Keratinocyte (primary cell): ENCODE measurements around the gene ELK3. TPM values are rescaled to one million over a fixed set of nuclear protein-coding genes. Genes with fewer than 3 reads are reported as not detected.

Experiments
- DNase-seq: peaks from one replicate; pipeline ENCODE4 v3.0.0-alpha.2; 2011; ENCODE audit warnings: low read depth, missing footprints, low spot score
- FAIRE-seq: peaks from 2 replicates; lab custom pipeline; 2011; peaks lifted over from hg19 to GRCh38; lab: Jason Lieb, UNC
- H2AFZ ChIP-seq: 2 replicates; pipeline ENCODE4 v1.6.0; 2012; ENCODE audit warnings: low read length, control low read depth, inconsistent platforms; ENCODE audit not compliant: control insufficient read depth
- H3K27ac ChIP-seq: 2 replicates; pipeline ENCODE4 v1.5.1; 2011; ENCODE audit warnings: low read length; ENCODE audit not compliant: control insufficient read depth, insufficient read depth
- H3K27me3 ChIP-seq: 3 replicates; pipeline ENCODE4 v1.6.0; 2011; ENCODE audit warnings: low read length; ENCODE audit not compliant: control insufficient read depth, insufficient read depth; ENCODE audit errors: extremely low read depth
- H3K36me3 ChIP-seq, 2 experiments: 2 replicates in 1 of 2; 3 replicates in 1 of 2; pipeline ENCODE4 v1.5.1; 2011; ENCODE audit warnings: low read length in 2 of 2, mild to moderate bottlenecking in 1 of 2; ENCODE audit not compliant: control insufficient read depth in 2 of 2, insufficient read depth in 2 of 2; ENCODE audit errors: extremely low read depth in 1 of 2
- H3K4me1 ChIP-seq: 3 replicates; pipeline ENCODE4 v1.5.1; 2011; ENCODE audit warnings: low read length; ENCODE audit not compliant: control insufficient read depth, insufficient read depth; ENCODE audit errors: extremely low read depth
- H3K4me2 ChIP-seq: 3 replicates; pipeline ENCODE4 v1.6.0; 2011; ENCODE audit warnings: low read depth, low read length; ENCODE audit not compliant: control insufficient read depth, insufficient read depth; ENCODE audit errors: extremely low read depth
- H3K4me3 ChIP-seq, 3 experiments: fragments of 200-600 bp in 1 of 3; sonication (generic) in 1 of 3; 2 replicates in 2 of 3; 3 replicates in 1 of 3; pipeline ENCODE4 v1.5.1; 2011 to 2016; ENCODE audit warnings: low read length in 3 of 3, mild to moderate bottlenecking in 3 of 3, control low read depth in 2 of 3, inconsistent platforms in 1 of 3, low read depth in 1 of 3, mixed read lengths in 1 of 3, mixed run types in 1 of 3, moderate library complexity in 1 of 3; ENCODE audit not compliant: control insufficient read depth in 2 of 3, insufficient read depth in 2 of 3; ENCODE audit errors: extremely low read depth in 1 of 3
- H3K79me2 ChIP-seq: 2 replicates; pipeline ENCODE4 v1.6.0; 2012; ENCODE audit warnings: low read length; ENCODE audit not compliant: control insufficient read depth, insufficient read depth
- H3K9ac ChIP-seq: 3 replicates; pipeline ENCODE4 v1.6.0; 2011; ENCODE audit warnings: low read length; ENCODE audit not compliant: control insufficient read depth, insufficient read depth; ENCODE audit errors: extremely low read depth
- H3K9me1 ChIP-seq: 3 replicates; pipeline ENCODE4 v1.6.0; 2011; ENCODE audit warnings: low read length; ENCODE audit not compliant: control insufficient read depth, insufficient read depth; ENCODE audit errors: extremely low read depth
- H3K9me3 ChIP-seq: 2 replicates; pipeline ENCODE4 v1.5.1; 2012; ENCODE audit warnings: low read depth, low read length; ENCODE audit not compliant: control insufficient read depth
- H4K20me1 ChIP-seq: 3 replicates; pipeline ENCODE4 v1.6.0; 2011; ENCODE audit warnings: low read length; ENCODE audit not compliant: control insufficient read depth, insufficient read depth; ENCODE audit errors: extremely low read depth
- CTCF ChIP-seq, 3 experiments: IDR thresholded peaks in 1 of 3; conservative IDR thresholded peaks in 1 of 3; optimal IDR thresholded peaks in 1 of 3; 2 replicates in 2 of 3; 3 replicates in 1 of 3; pipeline versions ENCODE3 to v1.5.1; 2011; ENCODE audit warnings: low read length in 3 of 3, mild to moderate bottlenecking in 3 of 3, moderate library complexity in 2 of 3, control low read depth in 1 of 3, inconsistent platforms in 1 of 3; ENCODE audit not compliant: insufficient read depth in 2 of 3; ENCODE audit errors: extremely low read depth in 1 of 3
- EZH2 ChIP-seq: IDR thresholded peaks from one replicate; pipeline ENCODE4 v1.6.1; 2012; ENCODE audit warnings: inconsistent platforms, mild to moderate bottlenecking, low read length, moderate library complexity
- dilution Hi-C: fragments of 300-500 bp; cut with MboI; formaldehyde crosslinking; loops from one replicate; pipeline ENCODE4 v1.7.0; 2020; ENCODE audit warnings: low sequenced_read_pairs; ENCODE audit not compliant: extremely low pct_ligation_motif_present
- polyA plus RNA-seq, 5 experiments: library from polyadenylated mRNA; depleted of rRNA in 3 of 5; stranded (reverse) in 3 of 5; stranded (forward) in 1 of 5; unstranded in 1 of 5; fragments of >200 nt; gene quantifications; 1 replicate in 1 of 5; 2 replicates in 3 of 5; 3 replicates in 1 of 5; pipeline versions ENCODE4 v1.2.1 to v1.2.3, GENCODE V29; 2011 to 2012; ENCODE audit warnings: missing spikeins in 2 of 5, low read depth in 1 of 5, low replicate concordance in 1 of 5

Gene ELK3
- polyA plus RNA-seq, 1 donor (not counting 4 experiments of a cell fraction or from before 2014, with no cell fraction given): 28.2 TPM

GRCh38 chr12:96211988-96212387 lies 17.8 kb downstream of the ELK3 start:
- DNase-seq: no peak
- Histone ChIP-seq H3K9me1 (peaks cover 7% of the 10 kb centered on the region), H4K20me1 (no peaks in the 10 kb centered on the region), H3K4me2 (no peak overlapping the region), H3K36me3 (peaks cover 3 to 22% of the 10 kb centered on the region in 2 experiments), H3K4me3 (no peak overlapping the region), H3K79me2 (peaks cover 95% of the 10 kb centered on the region), H2AFZ (no peak overlapping the region), H3K27me3 (no peaks in the 10 kb centered on the region), H3K9ac (no peak overlapping the region), H3K27ac (no peak overlapping the region), H3K4me1 (peaks cover 60% of the 10 kb centered on the region), H3K9me3 (no peaks in the 10 kb centered on the region)
- dilution Hi-C loops: no loop called here
- TF ChIP-seq EZH2 (no peak), CTCF (optimal IDR thresholded peaks at IDR 0.05 in 1 of 3, IDR thresholded peaks at IDR 0.05 in 1 of 3, conservative IDR thresholded peaks at IDR 0.05 in 1 of 3; ENCODE audit: extremely low read depth in 1 of 3, insufficient read depth in 2 of 3, low read length in 3 of 3) (no peak)
- no peak for FAIRE-seq

GRCh38 chr12:96212456-96213375 lies 18.5 kb downstream of the ELK3 start:
- peaks cover 63% of the 10 kb centered on the region for H3K4me1 ChIP-seq
- H2AFZ ChIP-seq: no peak overlapping the region
- no peaks in the 10 kb centered on the region for H3K27me3 ChIP-seq
- FAIRE-seq (no peak), DNase-seq (no peak)
- peaks cover 7% of the 10 kb centered on the region for H3K9me1 ChIP-seq
- H3K79me2 ChIP-seq: peaks cover 92% of the 10 kb centered on the region
- TF ChIP-seq EZH2: no peak
- no peak for TF ChIP-seq CTCF (optimal IDR thresholded peaks at IDR 0.05 in 1 of 3, IDR thresholded peaks at IDR 0.05 in 1 of 3, conservative IDR thresholded peaks at IDR 0.05 in 1 of 3; ENCODE audit: extremely low read depth in 1 of 3, insufficient read depth in 2 of 3, low read length in 3 of 3)
- H3K4me3 ChIP-seq: no peak overlapping the region
- no peaks in the 10 kb centered on the region for H3K9me3 ChIP-seq
- H4K20me1 ChIP-seq: no peaks in the 10 kb centered on the region
- peak overlapping the region; percentile 43 for H3K4me2 ChIP-seq
- peaks cover 3 to 26% of the 10 kb centered on the region in 2 experiments for H3K36me3 ChIP-seq
- dilution Hi-C loops: no loop called here
- peak overlapping the region; percentile 61 for H3K27ac ChIP-seq
- H3K9ac ChIP-seq: no peak overlapping the region
